ENCODE measurements around the gene GALE.

- TF ChIP-seq, protein P1, sequence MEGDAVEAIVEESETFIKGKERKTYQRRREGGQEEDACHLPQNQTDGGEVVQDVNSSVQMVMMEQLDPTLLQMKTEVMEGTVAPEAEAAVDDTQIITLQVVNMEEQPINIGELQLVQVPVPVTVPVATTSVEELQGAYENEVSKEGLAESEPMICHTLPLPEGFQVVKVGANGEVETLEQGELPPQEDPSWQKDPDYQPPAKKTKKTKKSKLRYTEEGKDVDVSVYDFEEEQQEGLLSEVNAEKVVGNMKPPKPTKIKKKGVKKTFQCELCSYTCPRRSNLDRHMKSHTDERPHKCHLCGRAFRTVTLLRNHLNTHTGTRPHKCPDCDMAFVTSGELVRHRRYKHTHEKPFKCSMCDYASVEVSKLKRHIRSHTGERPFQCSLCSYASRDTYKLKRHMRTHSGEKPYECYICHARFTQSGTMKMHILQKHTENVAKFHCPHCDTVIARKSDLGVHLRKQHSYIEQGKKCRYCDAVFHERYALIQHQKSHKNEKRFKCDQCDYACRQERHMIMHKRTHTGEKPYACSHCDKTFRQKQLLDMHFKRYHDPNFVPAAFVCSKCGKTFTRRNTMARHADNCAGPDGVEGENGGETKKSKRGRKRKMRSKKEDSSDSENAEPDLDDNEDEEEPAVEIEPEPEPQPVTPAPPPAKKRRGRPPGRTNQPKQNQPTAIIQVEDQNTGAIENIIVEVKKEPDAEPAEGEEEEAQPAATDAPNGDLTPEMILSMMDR (IDR thresholded peaks at IDR 0.05), result no peak
- TF ChIP-seq ZFX (IDR thresholded peaks at IDR 0.05; ENCODE audit: borderline replicate concordance), result no peak
Observed at GRCh38 chr1:23793861-23794731, 6.5 kb downstream of the GALE start.
